ENCODE data around the gene NXNL2.

NXNL2 gene

DNA sequence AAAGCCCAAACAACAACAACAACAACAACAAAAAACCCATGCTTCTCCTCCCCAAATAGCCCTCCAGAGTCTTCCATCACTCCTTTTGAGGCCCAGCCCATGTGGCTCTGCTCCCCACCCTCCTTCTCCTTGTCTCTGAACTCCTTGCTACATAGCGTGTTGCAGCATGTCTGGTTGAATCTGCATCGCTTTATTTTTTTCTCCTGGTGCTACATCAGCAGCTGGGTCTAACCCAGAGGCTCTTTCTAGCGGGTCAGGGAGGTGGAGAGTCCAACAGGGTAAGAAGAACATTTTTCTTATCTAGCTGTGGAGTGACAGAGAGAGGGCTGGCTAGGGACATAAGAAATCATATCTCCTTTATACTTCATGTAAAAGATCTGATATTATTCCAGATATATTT is 18.4 kb downstream of the NXNL2 start:
- DNase-seq: no peak
- Mint-ChIP-seq H3K4me1 (peaks cover 26% of the 10 kb centered on the region), H3K27me3 (ENCODE audit: low read depth, poor library complexity) (peaks cover 8% of the 10 kb centered on the region), H3K9me3 (peaks cover 21% of the 10 kb centered on the region), H3K36me3 (ENCODE audit: low read depth) (peaks cover 7% of the 10 kb centered on the region), H3K4me3 (no peak overlapping the region), H3K27ac (no peak overlapping the region)
- TF ChIP-seq, protein P1, sequence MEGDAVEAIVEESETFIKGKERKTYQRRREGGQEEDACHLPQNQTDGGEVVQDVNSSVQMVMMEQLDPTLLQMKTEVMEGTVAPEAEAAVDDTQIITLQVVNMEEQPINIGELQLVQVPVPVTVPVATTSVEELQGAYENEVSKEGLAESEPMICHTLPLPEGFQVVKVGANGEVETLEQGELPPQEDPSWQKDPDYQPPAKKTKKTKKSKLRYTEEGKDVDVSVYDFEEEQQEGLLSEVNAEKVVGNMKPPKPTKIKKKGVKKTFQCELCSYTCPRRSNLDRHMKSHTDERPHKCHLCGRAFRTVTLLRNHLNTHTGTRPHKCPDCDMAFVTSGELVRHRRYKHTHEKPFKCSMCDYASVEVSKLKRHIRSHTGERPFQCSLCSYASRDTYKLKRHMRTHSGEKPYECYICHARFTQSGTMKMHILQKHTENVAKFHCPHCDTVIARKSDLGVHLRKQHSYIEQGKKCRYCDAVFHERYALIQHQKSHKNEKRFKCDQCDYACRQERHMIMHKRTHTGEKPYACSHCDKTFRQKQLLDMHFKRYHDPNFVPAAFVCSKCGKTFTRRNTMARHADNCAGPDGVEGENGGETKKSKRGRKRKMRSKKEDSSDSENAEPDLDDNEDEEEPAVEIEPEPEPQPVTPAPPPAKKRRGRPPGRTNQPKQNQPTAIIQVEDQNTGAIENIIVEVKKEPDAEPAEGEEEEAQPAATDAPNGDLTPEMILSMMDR (IDR thresholded peaks at IDR 0.05): no peak

DNA sequence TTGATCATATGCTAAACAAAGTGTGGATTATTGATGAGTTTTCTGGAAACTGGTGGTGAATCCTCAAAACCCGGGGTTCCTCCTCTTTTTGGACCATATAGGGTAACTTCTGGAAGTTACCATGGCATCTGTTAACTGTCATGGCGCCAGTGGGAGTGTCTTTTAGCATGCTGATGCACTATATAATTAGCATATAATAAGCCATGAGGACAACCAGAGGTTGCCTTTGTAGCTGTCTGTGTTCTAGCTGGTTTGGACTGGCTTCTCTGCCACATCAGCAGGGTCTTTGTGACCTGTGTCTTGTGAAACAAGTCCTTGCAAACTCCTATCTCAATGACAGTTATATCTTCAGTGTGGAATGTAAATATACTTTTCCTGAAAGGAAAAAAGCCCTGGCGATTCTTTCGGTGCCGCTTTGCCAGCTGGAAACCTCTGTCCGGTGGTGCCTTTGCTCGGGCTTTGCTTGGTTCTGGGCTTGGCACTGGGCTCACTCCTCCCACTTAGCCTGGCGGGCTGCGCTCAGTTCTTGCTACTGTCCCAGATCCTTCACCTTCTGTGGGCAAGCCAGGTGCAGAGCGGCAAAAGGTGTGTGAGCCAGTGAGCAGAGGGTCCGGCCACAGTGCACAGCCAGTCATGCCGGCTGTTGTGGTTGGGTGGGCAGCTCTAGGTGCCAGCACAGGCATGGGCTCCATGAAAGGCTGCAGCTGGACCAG is 20.4 kb downstream of the NXNL2 start:
- H3K4me3 Mint-ChIP-seq: no peak overlapping the region
- H3K36me3 Mint-ChIP-seq (ENCODE audit: low read depth): no peaks in the 10 kb centered on the region
- peaks cover 8% of the 10 kb centered on the region for H3K27me3 Mint-ChIP-seq (ENCODE audit: low read depth, poor library complexity)
- peaks cover 32% of the 10 kb centered on the region for H3K4me1 Mint-ChIP-seq
- H3K9me3 Mint-ChIP-seq: peaks cover 1% of the 10 kb centered on the region
- TF ChIP-seq, protein P1 (IDR thresholded peaks at IDR 0.05): no peak
- no peak for DNase-seq
- no peak overlapping the region for H3K27ac Mint-ChIP-seq

- H3K27ac Mint-ChIP-seq: no peak overlapping the region
- TF ChIP-seq, protein P1 (IDR thresholded peaks at IDR 0.05): no peak
- no peaks in the 10 kb centered on the region for H3K9me3 Mint-ChIP-seq
- H3K4me1 Mint-ChIP-seq: peaks cover 11% of the 10 kb centered on the region
- no peak for DNase-seq
- H3K27me3 Mint-ChIP-seq (ENCODE audit: low read depth, poor library complexity): peaks cover 6% of the 10 kb centered on the region
- H3K36me3 Mint-ChIP-seq (ENCODE audit: low read depth): no peaks in the 10 kb centered on the region
- H3K4me3 Mint-ChIP-seq: no peak overlapping the region
Observed at GRCh38 chr9:88559661-88560060, 24.7 kb downstream of the NXNL2 start.

GRCh38 chr9:88567870-88568269 is 32.9 kb downstream of the NXNL2 start:
- H3K4me1 Mint-ChIP-seq: no peaks in the 10 kb centered on the region
- no peak overlapping the region for H3K27ac Mint-ChIP-seq
- no peak for DNase-seq
- H3K36me3 Mint-ChIP-seq (ENCODE audit: low read depth): no peaks in the 10 kb centered on the region
- no peak overlapping the region for H3K4me3 Mint-ChIP-seq
- H3K27me3 Mint-ChIP-seq (ENCODE audit: low read depth, poor library complexity): peaks cover 14% of the 10 kb centered on the region
- no peaks in the 10 kb centered on the region for H3K9me3 Mint-ChIP-seq
- TF ChIP-seq, protein P1 (IDR thresholded peaks at IDR 0.05): no peak

GRCh38 chr9:88571419-88571818 is 36.4 kb downstream of the NXNL2 start:
- Mint-ChIP-seq H3K4me3 (no peak overlapping the region), H3K4me1 (peaks cover 10% of the 10 kb centered on the region), H3K27me3 (ENCODE audit: low read depth, poor library complexity) (peaks cover 7% of the 10 kb centered on the region), H3K9me3 (no peaks in the 10 kb centered on the region), H3K27ac (no peak overlapping the region), H3K36me3 (ENCODE audit: low read depth) (no peaks in the 10 kb centered on the region)
- TF ChIP-seq, protein P1 (IDR thresholded peaks at IDR 0.05): no peak
- DNase-seq: no peak

DNA sequence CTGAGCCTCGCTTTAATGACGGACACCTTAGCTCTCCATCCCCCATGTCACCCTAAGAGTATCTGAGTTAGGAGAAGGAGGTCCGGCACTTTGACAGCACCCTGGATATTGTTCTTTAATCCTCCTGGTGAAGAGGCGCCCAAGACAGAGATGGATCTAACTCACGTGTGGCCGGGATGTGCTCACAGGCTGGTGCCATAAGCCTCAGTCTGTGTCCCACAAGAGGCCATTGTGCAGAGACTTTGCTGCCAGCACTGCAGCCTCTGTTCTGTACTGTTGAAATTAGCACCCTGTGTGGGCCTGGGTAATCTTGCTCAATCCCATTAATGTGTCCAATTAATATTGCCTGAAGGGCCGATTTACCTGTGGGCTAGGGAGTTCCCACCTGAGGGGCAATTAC is 37.7 kb downstream of the NXNL2 start:
- no peak for DNase-seq
- Mint-ChIP-seq H3K27me3 (ENCODE audit: low read depth, poor library complexity) (peaks cover 13% of the 10 kb centered on the region), H3K9me3 (no peaks in the 10 kb centered on the region), H3K4me1 (peaks cover 10% of the 10 kb centered on the region), H3K4me3 (no peak overlapping the region), H3K27ac (no peak overlapping the region), H3K36me3 (ENCODE audit: low read depth) (no peaks in the 10 kb centered on the region)
- TF ChIP-seq, protein P1 (IDR thresholded peaks at IDR 0.05): no peak

Measured in nephron progenitor cell (in vitro differentiated cells).